Mucosa of rectum (tissue), 2 donors: Measurements from ENCODE around the gene MYO5B.

Source experiments
- H3K27ac ChIP-seq, 2 donors: one replicate each; pipeline ENCODE4 v1.7.0; 2013; ENCODE audit warnings: inconsistent platforms in 2 of 2, low read depth in 2 of 2, low read length in 2 of 2
- H3K27me3 ChIP-seq, 2 donors: one replicate each; pipeline ENCODE4 v1.7.0; 2013; ENCODE audit warnings: low read length in 2 of 2; ENCODE audit not compliant: control insufficient read depth in 2 of 2, insufficient read depth in 2 of 2
- H3K36me3 ChIP-seq, 2 donors: one replicate each; pipeline ENCODE4 v1.7.0; 2013; ENCODE audit warnings: low read length in 2 of 2; ENCODE audit not compliant: control insufficient read depth in 2 of 2, insufficient read depth in 2 of 2
- H3K4me1 ChIP-seq, 2 donors: one replicate each; pipeline ENCODE4 v1.7.0; 2013; ENCODE audit warnings: low read length in 2 of 2, mild to moderate bottlenecking in 1 of 2; ENCODE audit not compliant: control insufficient read depth in 2 of 2, insufficient read depth in 2 of 2
- H3K4me3 ChIP-seq, 2 donors: one replicate each; pipeline ENCODE4 v1.7.0; 2013; ENCODE audit warnings: low read length in 2 of 2
- H3K9ac ChIP-seq, 2 donors: one replicate each; pipeline ENCODE4 v1.7.0; 2013; ENCODE audit warnings: low read length in 2 of 2, low read depth in 1 of 2, mild to moderate bottlenecking in 1 of 2
- H3K9me3 ChIP-seq, 2 donors: one replicate each; pipeline ENCODE4 v1.7.0; 2013; ENCODE audit warnings: low read length in 2 of 2; ENCODE audit not compliant: control insufficient read depth in 2 of 2
- donor health status: healthy.
- donor health status: Normal muscosa, but diverticular disease.

Gene MYO5B

DNA sequence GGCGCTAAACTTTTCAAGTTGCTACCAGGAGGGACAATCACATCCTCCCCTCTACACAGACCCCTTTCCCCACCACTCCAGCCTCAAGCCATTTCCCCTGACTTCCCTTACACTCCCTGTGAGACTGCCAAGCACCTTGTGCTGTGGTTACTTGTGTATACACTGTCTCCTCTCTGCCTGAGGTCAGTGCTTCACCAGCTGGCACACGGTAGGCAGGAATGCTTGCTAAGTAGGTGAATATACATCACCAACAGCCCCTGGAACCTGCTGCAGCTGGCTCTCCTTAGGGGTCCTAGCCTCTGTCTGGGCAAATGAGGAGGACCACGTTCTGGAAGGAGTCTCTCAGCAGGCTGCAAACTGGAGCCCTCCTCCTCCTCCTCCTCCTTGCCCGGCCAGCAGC is 343.3 kb downstream of the MYO5B start:
- H3K4me3 ChIP-seq, result no peak overlapping the region
- peaks cover 13 to 24% of the 10 kb centered on the region in 2 donors for H3K4me1 ChIP-seq
- no peaks in the 10 kb centered on the region for H3K27me3 ChIP-seq
- H3K36me3 ChIP-seq, result peaks cover 10 to 39% of the 10 kb centered on the region in 2 donors
- no peak overlapping the region for H3K9ac ChIP-seq
- H3K9me3 ChIP-seq, result no peaks in the 10 kb centered on the region
- no peak overlapping the region for H3K27ac ChIP-seq

DNA sequence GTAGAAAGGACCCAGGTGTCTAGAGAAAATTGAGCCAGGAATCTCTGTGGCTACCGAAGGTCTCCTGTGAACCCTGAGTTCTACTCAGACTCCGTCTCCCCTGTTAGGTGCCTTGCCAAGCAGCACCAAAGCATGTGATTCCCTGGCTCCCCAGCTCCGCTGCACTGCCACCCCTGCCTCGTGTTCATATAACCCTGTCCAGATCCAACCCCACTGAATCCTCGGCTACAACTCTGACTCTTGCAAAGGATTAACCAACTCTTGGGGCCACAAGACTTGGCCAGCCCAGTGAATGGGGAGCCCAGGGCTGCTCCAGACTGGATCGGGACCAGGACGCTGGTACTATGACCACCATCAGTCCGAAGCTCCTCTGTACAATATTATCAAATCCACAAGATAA is 344.3 kb downstream of the MYO5B start:
- H3K27ac ChIP-seq, result peak overlapping the region; percentile 86 to 94
- H3K9me3 ChIP-seq, result no peaks in the 10 kb centered on the region
- H3K4me3 ChIP-seq, result no peak overlapping the region
- H3K36me3 ChIP-seq, result peaks cover 14 to 41% of the 10 kb centered on the region in 2 donors
- H3K4me1 ChIP-seq, result peaks cover 16 to 28% of the 10 kb centered on the region in 2 donors
- no peak overlapping the region for H3K9ac ChIP-seq
- H3K27me3 ChIP-seq, result no peaks in the 10 kb centered on the region

DNA sequence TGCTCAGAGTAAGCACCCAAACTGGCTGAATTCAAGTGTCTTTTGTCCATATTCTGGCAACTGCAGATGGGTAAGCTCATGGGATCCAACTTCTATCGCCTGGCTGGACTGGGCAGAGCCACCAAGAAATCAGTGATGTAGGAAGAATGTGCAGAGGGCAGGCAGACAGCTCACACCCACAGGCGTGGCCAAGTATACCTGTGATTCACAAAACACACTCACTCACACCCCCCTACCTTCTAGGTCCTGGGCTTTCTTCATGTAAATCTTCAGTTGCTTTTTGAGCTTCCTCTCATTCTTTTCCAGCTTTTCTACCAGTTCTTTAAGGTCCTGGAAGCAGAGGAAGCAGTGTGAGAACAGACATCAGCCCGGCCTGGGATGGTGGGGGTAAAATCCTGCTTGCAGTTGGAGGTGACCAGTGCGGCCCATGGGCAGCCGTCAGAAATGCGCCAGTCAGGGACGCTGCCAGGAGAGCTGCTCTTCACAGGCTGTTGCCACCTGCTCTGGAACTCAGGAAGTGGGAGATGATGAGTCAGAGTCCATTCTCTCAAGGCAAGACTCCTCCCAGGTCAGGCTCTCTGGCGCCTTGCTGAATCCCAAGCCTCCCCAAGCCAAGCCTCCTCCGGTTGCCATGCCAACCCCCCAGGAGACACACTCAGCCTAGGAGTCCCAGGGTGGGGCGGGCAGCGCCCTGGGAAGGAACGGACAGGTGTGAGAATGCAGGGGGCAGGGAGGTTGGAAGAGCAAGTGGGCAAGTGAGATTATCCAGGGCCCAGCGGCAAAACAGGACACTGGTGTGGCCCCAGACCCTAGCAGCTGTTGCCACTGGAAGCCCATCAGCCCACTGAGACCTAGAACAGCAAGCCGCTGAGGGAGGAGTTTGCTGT is 345.4 kb downstream of the MYO5B start:
- peak overlapping the region; percentile 86 to 94 for H3K27ac ChIP-seq
- peak overlapping the region; percentile 49 to 59 for H3K4me3 ChIP-seq

DNA sequence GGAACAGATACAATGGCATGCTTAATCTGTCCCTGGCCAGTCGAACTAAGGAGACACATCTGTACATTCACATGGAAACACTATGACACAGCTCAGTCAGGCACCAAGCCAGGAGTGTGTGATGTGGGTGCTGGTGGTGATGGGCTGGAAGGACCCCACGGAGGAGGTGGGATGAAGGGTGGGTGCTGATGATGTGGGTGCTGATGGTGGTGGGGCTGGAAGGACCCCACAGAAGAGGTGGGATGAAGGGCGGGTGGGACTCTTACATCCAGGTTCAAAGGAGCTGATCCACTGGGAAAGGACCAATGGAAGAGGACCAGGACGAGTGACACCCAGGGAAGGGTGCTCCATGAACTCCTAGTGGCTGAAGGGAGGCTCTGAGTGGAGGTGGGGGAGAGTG is 346.8 kb downstream of the MYO5B start:
- Histone ChIP-seq H3K9me3 (no peaks in the 10 kb centered on the region), H3K9ac (no peak overlapping the region), H3K36me3 (peaks cover 19 to 50% of the 10 kb centered on the region in 2 donors), H3K27me3 (no peaks in the 10 kb centered on the region), H3K4me3 (no peak overlapping the region), H3K27ac (peak overlapping the region in 1 of 2 donors; percentile 86), H3K4me1 (peaks cover 16 to 28% of the 10 kb centered on the region in 2 donors)

More for the DNA sequence above, 345.4 kb downstream of the MYO5B start:
- Histone ChIP-seq H3K4me1 (peaks cover 16 to 28% of the 10 kb centered on the region in 2 donors), H3K9ac (peak overlapping the region in 1 of 2 donors; percentile 53), H3K27me3 (no peaks in the 10 kb centered on the region), H3K36me3 (peaks cover 17 to 47% of the 10 kb centered on the region in 2 donors), H3K9me3 (no peaks in the 10 kb centered on the region)

GRCh38 chr18:49847524-49847923 is 347.4 kb downstream of the MYO5B start:
- Histone ChIP-seq H3K4me3 (no peak overlapping the region), H3K4me1 (peaks cover 16 to 28% of the 10 kb centered on the region in 2 donors), H3K36me3 (peaks cover 24 to 55% of the 10 kb centered on the region in 2 donors), H3K9me3 (no peaks in the 10 kb centered on the region), H3K27me3 (no peaks in the 10 kb centered on the region), H3K27ac (no peak overlapping the region), H3K9ac (no peak overlapping the region)

- Histone ChIP-seq H3K36me3 (peaks cover 27 to 50% of the 10 kb centered on the region in 2 donors), H3K9me3 (no peaks in the 10 kb centered on the region), H3K9ac (no peak overlapping the region), H3K4me3 (no peak overlapping the region), H3K27ac (no peak overlapping the region), H3K27me3 (no peaks in the 10 kb centered on the region), H3K4me1 (peaks cover 16 to 28% of the 10 kb centered on the region in 2 donors)
Observed at GRCh38 chr18:49846718-49847470, 348.1 kb downstream of the MYO5B start.

DNA sequence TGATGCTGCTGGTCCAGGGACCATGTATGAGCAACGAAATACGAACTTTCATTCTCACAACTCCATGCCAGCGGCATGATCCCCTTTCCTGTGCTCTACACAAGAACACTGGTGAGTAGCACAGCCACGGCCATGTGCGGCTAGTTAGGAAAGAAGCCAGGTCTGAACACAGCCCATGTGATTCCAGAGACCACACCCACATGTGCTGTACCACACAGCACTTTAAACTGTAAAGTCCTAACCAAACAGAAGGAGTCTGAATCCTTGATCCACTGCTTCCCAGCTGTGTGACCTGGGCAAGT is 348.6 kb downstream of the MYO5B start:
- H3K4me3 ChIP-seq, result no peak overlapping the region
- no peak overlapping the region for H3K27ac ChIP-seq
- no peak overlapping the region for H3K9ac ChIP-seq
- H3K9me3 ChIP-seq, result no peaks in the 10 kb centered on the region
- H3K4me1 ChIP-seq, result peaks cover 16 to 28% of the 10 kb centered on the region in 2 donors
- no peaks in the 10 kb centered on the region for H3K27me3 ChIP-seq
- peaks cover 27 to 50% of the 10 kb centered on the region in 2 donors for H3K36me3 ChIP-seq

DNA sequence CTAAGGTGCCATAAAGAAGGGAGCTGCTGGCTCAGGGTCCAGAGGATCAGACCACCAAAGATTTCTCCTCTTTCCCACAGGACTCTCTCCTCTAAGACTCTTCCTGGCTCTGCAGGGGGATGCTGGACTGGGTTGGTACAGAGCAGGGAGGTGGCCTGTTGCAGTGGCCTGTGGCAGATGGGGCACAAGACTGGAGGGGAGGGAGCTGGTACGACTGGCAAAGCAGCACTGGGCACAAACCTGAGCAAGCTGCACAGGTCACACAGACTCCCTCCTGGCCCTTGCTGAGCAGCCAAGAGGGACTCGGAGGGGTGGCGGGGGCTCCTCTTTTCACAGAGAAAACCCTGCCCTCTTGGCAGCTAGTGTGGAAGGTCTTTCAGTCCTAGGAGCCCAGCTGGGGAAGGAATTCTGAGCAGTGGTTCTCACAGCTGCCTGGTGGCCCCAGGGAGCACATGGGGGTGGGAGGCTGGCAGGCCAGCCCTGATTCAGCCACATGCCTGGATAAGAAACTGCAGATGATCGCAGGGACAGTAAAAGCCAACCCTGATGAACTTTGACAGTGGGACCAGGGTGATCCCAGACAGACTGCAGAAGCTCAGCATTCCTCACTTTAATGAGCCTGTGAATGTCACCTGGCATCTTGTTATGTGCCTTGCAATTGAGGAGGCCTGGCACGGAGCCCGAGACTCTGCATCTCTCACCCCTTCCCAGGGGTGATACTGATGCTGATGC is 349.2 kb downstream of the MYO5B start:
- Histone ChIP-seq H3K9ac (no peak overlapping the region), H3K27me3 (no peaks in the 10 kb centered on the region), H3K4me1 (peaks cover 16 to 28% of the 10 kb centered on the region in 2 donors), H3K9me3 (no peaks in the 10 kb centered on the region), H3K4me3 (no peak overlapping the region), H3K36me3 (peaks cover 27 to 55% of the 10 kb centered on the region in 2 donors), H3K27ac (no peak overlapping the region)

GRCh38 chr18:49844903-49845302 is 350.0 kb downstream of the MYO5B start:
- Histone ChIP-seq H3K4me1 (peaks cover 13 to 22% of the 10 kb centered on the region in 2 donors), H3K4me3 (no peak overlapping the region), H3K9ac (no peak overlapping the region), H3K36me3 (peaks cover 31 to 61% of the 10 kb centered on the region in 2 donors), H3K9me3 (no peaks in the 10 kb centered on the region), H3K27ac (no peak overlapping the region), H3K27me3 (no peaks in the 10 kb centered on the region)
